Central memory CD4-positive, alpha-beta T cell (primary cell): ENCODE data around the gene CEACAM1.
"Not testable (repeated sequence)": the region's sequence is repeated elsewhere in the genome, so short reads cannot be mapped to it uniquely, and the experiment has no call there.

Source experiments
- DNase-seq: peaks from one replicate; pipeline ENCODE4 v3.0.0; 2022

Gene CEACAM1

DNA sequence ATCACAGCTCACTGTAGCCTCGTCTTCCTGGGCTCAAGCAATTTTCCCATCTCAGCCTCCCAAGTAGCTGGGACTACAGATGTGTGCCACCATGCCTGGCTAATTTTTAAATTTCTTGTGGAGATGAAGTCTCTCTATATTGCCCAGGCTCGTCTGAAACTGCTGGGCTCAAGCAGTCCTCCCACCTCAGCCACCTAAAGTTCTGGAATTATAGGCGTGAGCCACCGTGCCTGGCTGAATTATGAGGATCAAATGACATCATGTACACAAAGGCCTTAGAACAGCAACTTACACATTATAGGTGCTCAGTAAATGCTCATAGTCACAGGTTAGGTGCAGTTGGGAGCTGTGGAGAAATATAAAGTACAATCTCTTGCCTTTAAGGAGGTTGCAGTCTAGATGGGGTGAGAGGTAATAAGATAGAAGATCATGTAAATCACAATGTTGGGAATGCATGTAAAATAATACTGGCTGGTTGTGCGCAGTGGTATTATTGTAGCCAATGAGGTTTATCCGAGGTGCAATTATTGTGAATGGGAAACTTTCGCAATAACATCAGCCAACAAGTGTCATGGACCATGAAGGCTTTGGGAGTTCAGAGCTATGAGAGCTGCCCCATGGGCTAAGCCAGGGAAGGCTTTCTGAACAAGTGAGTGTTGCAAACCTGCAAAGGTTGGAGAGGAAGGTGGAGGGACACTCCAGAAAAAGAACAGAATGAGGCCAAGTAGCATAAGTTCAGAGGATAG lies 55.7 kb downstream of the CEACAM1 start:
- no peak for DNase-seq

GRCh38 chr19:42471554-42472249 lies 56.6 kb downstream of the CEACAM1 start:
- no peak for DNase-seq

DNA sequence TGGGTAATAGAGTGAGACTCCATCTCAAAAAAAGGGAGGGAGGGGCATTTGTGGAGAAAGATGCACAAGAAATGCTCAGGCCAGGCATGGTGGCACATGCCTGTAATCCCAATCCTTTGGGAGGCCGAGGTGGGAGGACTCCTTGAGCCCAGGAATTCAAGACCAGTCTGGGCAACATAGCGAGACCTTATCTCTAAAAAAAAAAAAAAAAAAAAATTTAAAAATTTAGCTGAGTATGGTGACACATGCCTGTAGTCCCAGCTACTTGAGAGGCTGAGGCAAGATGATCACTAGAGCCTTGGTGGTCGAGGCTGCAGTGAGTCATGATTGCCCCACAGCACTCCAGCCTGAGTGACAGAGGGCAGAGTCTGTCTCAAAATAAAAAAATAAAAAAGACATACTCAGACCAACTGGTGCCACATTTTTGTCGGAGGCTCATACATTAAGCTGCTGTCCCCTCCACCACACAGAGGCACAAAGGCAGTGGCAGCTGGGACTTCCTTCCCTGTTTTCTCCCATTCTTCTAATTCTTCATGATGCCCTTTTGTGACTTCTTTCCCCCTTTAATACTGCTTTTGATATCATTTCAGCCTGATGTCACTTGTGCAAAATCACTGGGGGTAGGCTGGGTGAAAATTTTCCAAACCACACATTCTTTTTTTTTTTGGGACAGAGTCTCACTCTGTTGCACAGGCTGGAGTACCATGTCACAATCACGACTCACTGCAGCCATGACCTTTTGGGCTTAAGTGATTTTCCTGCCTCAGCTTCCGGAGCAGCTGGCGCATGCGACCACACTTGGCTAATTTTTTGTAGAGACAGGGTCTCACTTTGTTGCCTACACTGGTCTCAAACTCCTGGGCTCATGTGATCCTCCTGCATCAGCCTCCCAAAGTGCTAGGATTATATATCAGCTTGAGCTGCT lies 58.7 kb downstream of the CEACAM1 start:
- DNase-seq, result no peak

- DNase-seq, result no peak
These were observed 59.9 kb downstream of the CEACAM1 start for GRCh38 chr19:42468273-42468796.

DNA sequence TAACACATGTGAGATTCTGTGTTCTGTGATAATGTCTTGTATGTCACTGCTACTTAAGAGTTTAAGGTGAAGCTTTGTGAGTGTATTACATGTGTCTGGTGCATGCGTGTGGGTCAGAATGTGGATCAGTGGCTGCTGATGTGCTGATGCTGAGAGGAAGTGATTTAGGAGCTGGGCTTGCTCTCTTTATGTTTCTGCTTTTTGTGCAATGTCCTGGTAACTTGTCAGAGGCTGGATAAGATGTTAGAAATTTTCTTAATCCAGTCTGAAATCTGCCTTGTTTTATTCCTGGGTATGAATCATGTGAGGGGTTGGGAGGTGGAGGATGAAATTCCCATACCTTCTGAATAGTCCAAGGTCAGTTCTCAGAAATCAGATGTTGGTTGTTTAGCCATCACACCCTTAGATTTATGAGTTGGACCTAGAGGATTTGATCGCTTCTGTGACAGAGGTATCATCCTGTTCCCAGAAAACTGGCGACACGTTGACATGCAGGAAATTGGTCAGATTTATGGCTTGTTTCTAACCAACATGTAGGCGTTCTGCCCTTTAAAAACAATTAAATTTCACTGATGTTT lies 61.0 kb downstream of the CEACAM1 start:
- DNase-seq, result no peak

DNA sequence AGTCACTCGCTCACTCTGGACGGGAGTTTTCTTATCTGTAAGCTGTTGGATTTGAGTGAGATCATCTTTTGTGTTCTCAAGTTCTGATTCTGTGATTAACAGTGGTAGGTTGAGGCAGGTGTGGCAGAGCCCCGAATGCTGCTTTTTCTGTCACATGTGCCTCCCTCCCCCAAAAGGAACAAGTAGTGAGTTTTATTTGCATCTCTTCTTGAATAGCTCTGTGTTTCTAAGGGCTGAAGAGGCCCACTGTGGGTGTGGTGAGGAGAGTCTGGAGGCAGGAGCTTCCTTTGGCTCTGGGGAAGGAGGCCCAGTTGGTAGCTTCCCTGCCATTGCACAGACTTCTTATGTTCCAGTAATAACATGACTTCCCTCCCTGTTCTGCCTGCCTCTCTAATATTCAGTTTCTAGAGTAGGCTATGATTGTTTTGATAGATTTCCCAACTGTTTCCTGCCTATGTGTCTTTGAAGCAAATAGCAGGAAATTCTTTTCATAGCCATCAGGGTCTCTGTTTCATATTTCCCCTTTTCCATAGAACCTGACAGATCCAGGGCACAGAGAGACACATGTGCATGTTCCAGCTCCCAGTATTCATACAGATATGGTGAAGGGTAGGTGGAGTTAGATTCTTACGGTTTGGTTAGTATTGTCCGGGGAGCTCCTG lies 61.6 kb downstream of the CEACAM1 start:
- DNase-seq, result no peak

DNA sequence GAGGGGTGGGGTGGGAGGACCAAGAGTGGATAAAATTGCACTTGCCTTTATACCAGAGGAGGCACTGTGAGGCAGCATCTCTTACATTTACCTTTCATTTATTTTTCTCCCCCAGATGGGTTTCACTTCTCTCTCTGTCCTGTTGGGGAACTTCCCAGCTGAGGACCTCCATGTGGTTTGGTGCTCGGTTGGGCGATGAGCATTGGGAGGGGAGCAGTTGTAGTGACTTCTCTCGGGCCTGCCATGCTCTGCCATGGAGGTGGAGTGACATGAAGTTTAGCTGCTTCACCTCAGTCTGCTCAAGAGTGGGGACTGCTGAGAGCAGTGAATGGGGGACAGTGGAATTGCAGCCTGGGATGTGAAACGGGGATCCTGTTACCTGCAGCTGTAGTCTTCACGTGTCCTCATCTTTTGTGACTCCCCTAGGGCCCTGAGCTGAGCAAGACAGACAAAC lies 62.4 kb downstream of the CEACAM1 start:
- no peak for DNase-seq

- DNase-seq, result no peak
These were observed 66.5 kb downstream of the CEACAM1 start for GRCh38 chr19:42461700-42462324.

- DNase-seq, result not testable (repeated sequence)
These were observed 67.0 kb downstream of the CEACAM1 start for GRCh38 chr19:42461231-42461630.

- no peak for DNase-seq
These were observed 68.4 kb downstream of the CEACAM1 start for GRCh38 chr19:42459926-42460325.
